Chondrocyte (in vitro differentiated cells): ENCODE results near the gene SMIM44. TPM values are rescaled to one million over a fixed set of nuclear protein-coding genes. Genes with fewer than 3 reads are reported as not detected.
A peak's percentile ranks its signal among the peaks of the same experiment; 100 is the strongest.

ENCODE experiments used
- DNase-seq: peaks from one replicate; pipeline ENCODE4 v3.0.0; 2021; ENCODE audit warnings: mixed read lengths, low spot score
- H3K27ac Mint-ChIP-seq: one replicate; pipeline ENCODE4 v1.8.0; 2021; ENCODE audit warnings: mild to moderate bottlenecking, moderate library complexity, mixed read lengths; ENCODE audit not compliant: unreplicated experiment
- H3K27me3 Mint-ChIP-seq: 2 replicates; pipeline ENCODE4 v1.8.0; 2021; ENCODE audit warnings: low read depth, mixed read lengths
- H3K36me3 Mint-ChIP-seq: 2 replicates; pipeline ENCODE4 v1.8.0; 2021; ENCODE audit warnings: low read depth, mixed read lengths
- H3K4me1 Mint-ChIP-seq: 2 replicates; pipeline ENCODE4 v1.8.0; 2021; ENCODE audit warnings: low read depth, mild to moderate bottlenecking, mixed read lengths
- H3K4me3 Mint-ChIP-seq: one replicate; pipeline ENCODE4 v1.8.0; 2021; ENCODE audit warnings: mild to moderate bottlenecking, moderate library complexity, mixed read lengths; ENCODE audit not compliant: unreplicated experiment
- H3K9me3 Mint-ChIP-seq: 2 replicates; pipeline ENCODE4 v1.8.0; 2021; ENCODE audit warnings: low read depth, mixed read lengths
- total RNA-seq: library from RNA; stranded (reverse); gene quantifications from 3 replicates; pipeline ENCODE4 v1.2.1, GENCODE V29; 2021
- TF ChIP-seq, protein P1 (sequence below): fragments of 200-600 bp; sonication (generic); IDR thresholded peaks from 2 replicates; pipeline ENCODE4 v1.5.0; 2021; ENCODE audit warnings: antibody characterized with exemption, mild to moderate bottlenecking, moderate library complexity

Gene SMIM44
- total RNA-seq, 1 donor from 2014 or later, result not detected

DNA sequence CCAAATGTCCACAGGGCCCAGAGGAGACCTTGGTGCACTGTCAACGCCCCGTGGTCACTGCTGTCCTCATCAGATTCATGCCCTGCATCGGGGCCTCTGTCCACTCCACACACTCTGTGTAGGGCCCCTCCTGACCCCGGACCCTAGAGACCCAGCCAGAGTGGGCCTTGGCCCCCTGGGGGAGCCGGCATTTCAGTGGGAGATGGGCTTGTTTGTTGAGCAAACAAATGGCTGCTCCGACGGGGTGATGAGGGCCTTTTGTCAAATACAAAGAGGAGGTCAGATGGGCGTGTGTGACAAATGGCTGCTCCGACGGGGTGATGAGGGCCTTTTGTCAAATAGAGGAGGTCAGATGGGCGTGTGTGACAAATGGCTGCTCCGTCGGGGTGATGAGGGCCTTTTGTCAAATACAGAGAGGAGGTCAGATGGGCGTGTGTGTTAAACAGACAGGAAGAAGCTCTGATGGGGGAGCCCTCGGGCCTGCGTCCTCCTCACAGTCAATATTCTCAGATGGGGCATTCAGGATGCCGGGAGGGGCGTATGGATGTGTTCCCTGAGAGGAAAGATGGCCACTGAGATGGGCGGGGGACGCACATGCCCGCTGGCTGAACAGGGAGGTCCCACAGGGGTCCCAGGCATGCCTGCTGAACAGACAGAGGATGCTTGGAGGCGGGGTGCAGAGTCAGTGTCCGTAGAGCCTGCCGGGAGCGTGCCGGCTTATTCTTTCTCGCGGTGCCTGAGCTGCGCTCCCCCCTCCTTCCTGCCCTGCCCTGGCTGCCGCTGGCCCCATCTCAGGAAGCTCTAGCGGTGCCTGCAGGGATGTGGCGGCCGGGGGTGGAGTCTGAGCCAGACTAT is 39.2 kb downstream of the SMIM44 start:
- Mint-ChIP-seq H3K4me1 (peaks cover 16% of the 10 kb centered on the region), H3K9me3 (no peaks in the 10 kb centered on the region), H3K27me3 (no peaks in the 10 kb centered on the region), H3K27ac (peak overlapping the region; percentile 62), H3K4me3 (no peak overlapping the region), H3K36me3 (peaks cover 4% of the 10 kb centered on the region)
- TF ChIP-seq, protein P1, sequence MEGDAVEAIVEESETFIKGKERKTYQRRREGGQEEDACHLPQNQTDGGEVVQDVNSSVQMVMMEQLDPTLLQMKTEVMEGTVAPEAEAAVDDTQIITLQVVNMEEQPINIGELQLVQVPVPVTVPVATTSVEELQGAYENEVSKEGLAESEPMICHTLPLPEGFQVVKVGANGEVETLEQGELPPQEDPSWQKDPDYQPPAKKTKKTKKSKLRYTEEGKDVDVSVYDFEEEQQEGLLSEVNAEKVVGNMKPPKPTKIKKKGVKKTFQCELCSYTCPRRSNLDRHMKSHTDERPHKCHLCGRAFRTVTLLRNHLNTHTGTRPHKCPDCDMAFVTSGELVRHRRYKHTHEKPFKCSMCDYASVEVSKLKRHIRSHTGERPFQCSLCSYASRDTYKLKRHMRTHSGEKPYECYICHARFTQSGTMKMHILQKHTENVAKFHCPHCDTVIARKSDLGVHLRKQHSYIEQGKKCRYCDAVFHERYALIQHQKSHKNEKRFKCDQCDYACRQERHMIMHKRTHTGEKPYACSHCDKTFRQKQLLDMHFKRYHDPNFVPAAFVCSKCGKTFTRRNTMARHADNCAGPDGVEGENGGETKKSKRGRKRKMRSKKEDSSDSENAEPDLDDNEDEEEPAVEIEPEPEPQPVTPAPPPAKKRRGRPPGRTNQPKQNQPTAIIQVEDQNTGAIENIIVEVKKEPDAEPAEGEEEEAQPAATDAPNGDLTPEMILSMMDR, result no peak
- no peak for DNase-seq

DNA sequence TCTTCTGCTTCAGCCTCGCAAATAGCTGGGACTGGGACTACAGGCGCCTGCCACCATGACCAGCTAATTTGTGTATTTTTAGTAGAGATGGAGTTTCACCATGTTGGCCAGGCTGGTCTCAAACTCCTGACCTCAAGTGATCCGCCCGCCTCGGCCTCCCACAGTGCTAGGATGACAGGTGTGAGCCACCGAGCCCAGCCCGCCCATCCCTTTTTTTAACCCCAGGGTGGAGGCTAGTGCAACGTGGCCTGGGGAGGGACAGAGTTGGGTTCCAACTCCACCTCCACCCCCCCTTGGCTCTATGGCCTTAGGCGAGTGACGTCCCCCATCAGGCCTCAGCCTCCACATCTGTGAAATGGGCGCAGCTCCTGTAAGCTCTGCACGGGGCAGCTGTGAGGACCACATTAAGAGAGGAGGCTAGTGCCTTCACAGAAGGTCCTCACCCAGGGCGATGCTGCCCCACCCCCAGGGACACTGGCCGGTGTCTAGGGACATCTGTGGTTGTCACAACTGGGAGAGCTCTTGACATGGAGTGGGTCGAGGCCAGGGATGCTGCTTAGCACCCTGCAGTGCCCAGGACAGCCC is 40.7 kb downstream of the SMIM44 start:
- no peaks in the 10 kb centered on the region for H3K9me3 Mint-ChIP-seq
- H3K27me3 Mint-ChIP-seq, result no peaks in the 10 kb centered on the region
- no peak overlapping the region for H3K27ac Mint-ChIP-seq
- H3K4me1 Mint-ChIP-seq, result peaks cover 16% of the 10 kb centered on the region
- TF ChIP-seq, protein P1, result no peak
- H3K36me3 Mint-ChIP-seq, result peaks cover 7% of the 10 kb centered on the region
- no peak for DNase-seq
- H3K4me3 Mint-ChIP-seq, result no peak overlapping the region

DNA sequence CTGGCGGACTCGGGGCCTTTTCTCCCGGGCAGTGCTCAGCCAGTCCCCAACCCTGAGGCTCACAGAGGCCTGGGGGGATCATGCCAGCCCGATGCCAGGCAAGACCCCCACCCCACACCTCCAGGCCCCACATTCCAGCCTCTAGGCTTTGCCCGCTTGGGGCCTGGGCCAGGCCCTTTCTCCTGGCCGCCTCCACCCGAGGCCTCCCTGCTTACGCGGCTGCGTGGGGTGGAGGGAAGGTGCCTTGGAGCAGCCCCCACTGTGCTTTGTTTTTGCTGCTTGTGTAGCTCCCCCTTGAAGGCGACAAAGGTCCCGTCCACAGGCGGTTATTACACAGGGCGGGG is 41.3 kb downstream of the SMIM44 start:
- Mint-ChIP-seq H3K27me3 (no peaks in the 10 kb centered on the region), H3K4me3 (no peak overlapping the region), H3K36me3 (peaks cover 10% of the 10 kb centered on the region), H3K27ac (no peak overlapping the region), H3K9me3 (no peaks in the 10 kb centered on the region), H3K4me1 (peaks cover 16% of the 10 kb centered on the region)
- TF ChIP-seq, protein P1, result no peak
- DNase-seq, result no peak

DNA sequence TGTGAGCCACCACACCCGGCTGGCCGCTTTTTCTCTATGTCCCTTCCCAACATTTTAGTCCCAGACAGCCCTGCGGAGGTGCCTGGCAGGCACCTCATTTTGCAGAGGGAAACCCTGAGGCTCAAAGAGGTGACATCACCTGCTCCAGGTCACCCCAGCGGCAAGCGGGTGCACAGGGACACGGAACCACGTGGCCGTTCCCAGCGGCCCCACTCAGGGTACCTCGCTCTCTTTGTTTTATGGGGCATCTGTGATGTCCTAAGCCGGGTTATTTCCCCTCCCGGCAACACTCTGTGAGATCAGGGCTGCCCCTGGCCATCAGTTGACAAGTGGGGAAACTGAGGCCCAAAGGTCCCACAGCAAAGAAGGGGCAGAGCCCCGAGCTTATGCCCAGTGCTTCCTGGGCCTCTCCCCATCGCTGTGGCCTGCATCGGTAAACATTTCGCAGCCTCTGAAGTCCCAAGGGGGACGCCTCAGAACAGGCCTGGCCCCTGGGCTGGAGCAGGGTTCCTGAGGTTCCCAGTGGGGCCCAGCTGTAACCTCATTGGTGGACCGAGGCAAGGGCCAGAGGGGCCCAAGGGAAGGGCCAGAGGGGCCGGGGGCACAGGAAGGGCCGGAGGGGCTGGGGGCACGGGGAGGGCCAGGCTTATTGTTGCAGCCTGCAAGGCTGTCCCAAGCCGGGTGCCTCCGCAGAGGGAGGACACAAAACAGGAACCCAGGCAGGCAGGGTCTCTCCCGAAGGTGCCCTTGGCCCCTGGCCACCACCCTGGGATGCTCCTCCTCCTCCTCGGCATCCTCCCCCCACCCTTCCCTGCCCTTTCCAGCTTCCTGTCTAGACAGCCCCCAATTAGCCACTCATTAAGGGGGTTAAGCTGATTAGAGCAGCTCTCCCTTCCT is 41.9 kb downstream of the SMIM44 start:
- Mint-ChIP-seq H3K9me3 (no peaks in the 10 kb centered on the region), H3K27ac (no peak overlapping the region), H3K27me3 (no peaks in the 10 kb centered on the region), H3K4me1 (peaks cover 16% of the 10 kb centered on the region), H3K36me3 (peaks cover 10% of the 10 kb centered on the region), H3K4me3 (no peak overlapping the region)
- TF ChIP-seq, protein P1, result no peak
- no peak for DNase-seq

DNA sequence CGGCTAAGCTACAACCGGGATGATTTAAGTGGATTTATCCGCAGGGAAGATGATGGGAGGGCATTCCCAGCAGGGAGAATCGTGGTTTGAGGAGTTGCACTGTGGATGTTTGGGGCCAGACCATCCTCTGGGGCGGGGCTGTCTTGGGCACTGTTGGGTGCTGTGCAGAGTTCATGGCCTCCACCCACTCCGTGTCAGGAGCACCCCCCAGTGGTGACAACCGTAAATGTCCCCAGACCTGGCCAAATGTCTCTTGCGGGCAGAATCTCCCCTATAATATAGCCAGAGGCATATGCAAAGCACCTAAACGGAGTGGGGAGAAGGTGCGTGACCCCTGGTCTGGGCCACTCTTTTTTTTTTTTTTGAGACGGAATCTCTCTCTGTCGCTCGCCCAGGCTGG is 43.2 kb downstream of the SMIM44 start:
- no peak overlapping the region for H3K4me3 Mint-ChIP-seq
- peak overlapping the region; percentile 27 for H3K27ac Mint-ChIP-seq
- H3K27me3 Mint-ChIP-seq, result no peaks in the 10 kb centered on the region
- peaks cover 23% of the 10 kb centered on the region for H3K4me1 Mint-ChIP-seq
- H3K36me3 Mint-ChIP-seq, result peaks cover 7% of the 10 kb centered on the region
- TF ChIP-seq, protein P1, result peak; percentile 67
- DNase-seq, result no peak
- no peaks in the 10 kb centered on the region for H3K9me3 Mint-ChIP-seq
